CD1c-positive myeloid dendritic cell (primary cell): ENCODE data around the gene ADD1.
A peak's percentile ranks its signal among the peaks of the same experiment; 100 is the strongest.
"Not testable (repeated sequence)": the region's sequence is repeated elsewhere in the genome, so short reads cannot be mapped to it uniquely, and the experiment has no call there.

Experiments used
- DNase-seq: peaks from one replicate; pipeline ENCODE4 v3.0.0-alpha.2; 2016; ENCODE audit errors: extremely low spot score

The ADD1 gene

GRCh38 chr4:2934077-2934812, 90.6 kb downstream of the ADD1 start:
- peak; percentile 74 for DNase-seq

GRCh38 chr4:2934813-2935761, 91.4 kb downstream of the ADD1 start:
- DNase-seq, result peak; percentile 98

- DNase-seq, result no peak
These were observed 92.4 kb downstream of the ADD1 start for GRCh38 chr4:2935762-2936743.

- no peak for DNase-seq
These were observed 93.1 kb downstream of the ADD1 start for GRCh38 chr4:2936773-2937145.

- DNase-seq, result no peak
These were observed 93.7 kb downstream of the ADD1 start for GRCh38 chr4:2937146-2937857.

- DNase-seq, result no peak
These were observed 94.3 kb downstream of the ADD1 start for GRCh38 chr4:2937986-2938385.

- DNase-seq, result not testable (repeated sequence)
These were observed 94.8 kb downstream of the ADD1 start for GRCh38 chr4:2938411-2938810.

GRCh38 chr4:2938906-2939305, 95.3 kb downstream of the ADD1 start:
- no peak for DNase-seq

GRCh38 chr4:2939383-2940243, 96.0 kb downstream of the ADD1 start:
- no peak for DNase-seq

- no peak for DNase-seq
These were observed 96.9 kb downstream of the ADD1 start for GRCh38 chr4:2940267-2941137.

- no peak for DNase-seq
These were observed 97.7 kb downstream of the ADD1 start for GRCh38 chr4:2941138-2942036.

- no peak for DNase-seq
These were observed 98.4 kb downstream of the ADD1 start for GRCh38 chr4:2942037-2942531.

- no peak for DNase-seq
These were observed 99.1 kb downstream of the ADD1 start for GRCh38 chr4:2942532-2943363.

- DNase-seq, result no peak
These were observed 99.9 kb downstream of the ADD1 start for GRCh38 chr4:2943364-2944090.

- DNase-seq, result no peak
These were observed 100.4 kb downstream of the ADD1 start for GRCh38 chr4:2944091-2944482.
